ENCODE results near the gene PKDCC.

GRCh38 chr2:42096869-42097591 lies 49.2 kb downstream of the PKDCC start:
- TF ChIP-seq POU2F2 (IDR thresholded peaks at IDR 0.05; ENCODE audit: low read depth, low read length) (no peak), POLR2AphosphoS5 (IDR thresholded peaks at IDR 0.05; ENCODE audit: low read depth, low read length) (no peak), POLR2A (IDR thresholded peaks at IDR 0.05; ENCODE audit: low read depth, low read length) (no peak), SPI1 (IDR thresholded peaks at IDR 0.05; ENCODE audit: low read depth, low read length) (peak; percentile 83), TAF1 (IDR thresholded peaks at IDR 0.05; ENCODE audit: low read depth, low read length) (no peak)
